HUES48 (cell line): Measurements from ENCODE around the gene SPNS2.

Source experiments
- H3K27ac ChIP-seq: one replicate; pipeline ENCODE4 v1.7.0; 2013; ENCODE audit warnings: low read depth, low read length, inconsistent platforms
- H3K27me3 ChIP-seq: 2 replicates; pipeline ENCODE4 v1.6.1; 2013; ENCODE audit warnings: mild to moderate bottlenecking, low read length; ENCODE audit not compliant: control insufficient read depth, insufficient read depth
- H3K36me3 ChIP-seq: 2 replicates; pipeline ENCODE4 v1.6.1; 2013; ENCODE audit warnings: low read length; ENCODE audit not compliant: control insufficient read depth, insufficient read depth
- H3K4me1 ChIP-seq: 2 replicates; pipeline ENCODE4 v1.6.1; 2013; ENCODE audit warnings: mild to moderate bottlenecking, low read length; ENCODE audit not compliant: control insufficient read depth, insufficient read depth
- H3K4me3 ChIP-seq: 2 replicates; pipeline ENCODE4 v1.5.1; 2013; ENCODE audit warnings: mild to moderate bottlenecking, low read depth, low read length
- H3K9ac ChIP-seq: 2 replicates; pipeline ENCODE4 v1.6.1; 2013; ENCODE audit warnings: mild to moderate bottlenecking, low read depth, low read length, moderate library complexity
- H3K9me3 ChIP-seq: 2 replicates; pipeline ENCODE4 v1.6.1; 2013; ENCODE audit warnings: low read length; ENCODE audit not compliant: control insufficient read depth, insufficient read depth

SPNS2 gene

GRCh38 chr17:4542003-4542725 is 43.5 kb downstream of the SPNS2 start:
- Histone ChIP-seq H3K9me3 (no peaks in the 10 kb centered on the region), H3K4me1 (no peaks in the 10 kb centered on the region), H3K4me3 (no peak overlapping the region), H3K36me3 (peaks cover 95% of the 10 kb centered on the region), H3K9ac (no peak overlapping the region), H3K27ac (no peak overlapping the region), H3K27me3 (no peaks in the 10 kb centered on the region)

- H3K4me1 ChIP-seq, result no peaks in the 10 kb centered on the region
- H3K27me3 ChIP-seq, result no peaks in the 10 kb centered on the region
- H3K9me3 ChIP-seq, result no peaks in the 10 kb centered on the region
- H3K36me3 ChIP-seq, result peaks cover 96% of the 10 kb centered on the region
- H3K27ac ChIP-seq, result no peak overlapping the region
- no peak overlapping the region for H3K9ac ChIP-seq
- H3K4me3 ChIP-seq, result no peak overlapping the region
Measured at GRCh38 chr17:4542726-4543191, 44.1 kb downstream of the SPNS2 start.

- no peak overlapping the region for H3K4me3 ChIP-seq
Measured at GRCh38 chr17:4543557-4544026, 44.9 kb downstream of the SPNS2 start.

GRCh38 chr17:4544135-4544950 is 45.7 kb downstream of the SPNS2 start:
- Histone ChIP-seq H3K27me3 (no peaks in the 10 kb centered on the region), H3K9me3 (no peaks in the 10 kb centered on the region), H3K9ac (no peak overlapping the region), H3K27ac (no peak overlapping the region), H3K36me3 (peaks cover 96% of the 10 kb centered on the region), H3K4me3 (no peak overlapping the region), H3K4me1 (no peaks in the 10 kb centered on the region)

More at GRCh38 chr17:4543557-4544026, 44.9 kb downstream of the SPNS2 start:
- Histone ChIP-seq H3K36me3 (peaks cover 96% of the 10 kb centered on the region), H3K27me3 (no peaks in the 10 kb centered on the region), H3K27ac (no peak overlapping the region), H3K9me3 (no peaks in the 10 kb centered on the region), H3K4me1 (no peaks in the 10 kb centered on the region), H3K9ac (no peak overlapping the region)

GRCh38 chr17:4544951-4545216 is 46.2 kb downstream of the SPNS2 start:
- H3K4me1 ChIP-seq, result no peaks in the 10 kb centered on the region
- no peak overlapping the region for H3K27ac ChIP-seq
- no peaks in the 10 kb centered on the region for H3K9me3 ChIP-seq
- H3K4me3 ChIP-seq, result no peak overlapping the region
- no peaks in the 10 kb centered on the region for H3K27me3 ChIP-seq
- peaks cover 96% of the 10 kb centered on the region for H3K36me3 ChIP-seq
- no peak overlapping the region for H3K9ac ChIP-seq

- no peak overlapping the region for H3K9ac ChIP-seq
- peaks cover 96% of the 10 kb centered on the region for H3K36me3 ChIP-seq
- no peak overlapping the region for H3K27ac ChIP-seq
Measured at GRCh38 chr17:4545217-4545951, 46.7 kb downstream of the SPNS2 start.

GRCh38 chr17:4547118-4547906 is 48.6 kb downstream of the SPNS2 start:
- Histone ChIP-seq H3K36me3 (peaks cover 95% of the 10 kb centered on the region), H3K4me3 (no peak overlapping the region)

More at GRCh38 chr17:4545217-4545951, 46.7 kb downstream of the SPNS2 start:
- no peaks in the 10 kb centered on the region for H3K4me1 ChIP-seq
- no peaks in the 10 kb centered on the region for H3K9me3 ChIP-seq
- H3K27me3 ChIP-seq, result no peaks in the 10 kb centered on the region
- no peak overlapping the region for H3K4me3 ChIP-seq

GRCh38 chr17:4548061-4548461 is 49.4 kb downstream of the SPNS2 start:
- Histone ChIP-seq H3K9ac (no peak overlapping the region), H3K4me1 (no peaks in the 10 kb centered on the region), H3K27me3 (no peaks in the 10 kb centered on the region), H3K4me3 (no peak overlapping the region), H3K9me3 (no peaks in the 10 kb centered on the region), H3K27ac (no peak overlapping the region), H3K36me3 (peaks cover 95% of the 10 kb centered on the region)

More at GRCh38 chr17:4547118-4547906, 48.6 kb downstream of the SPNS2 start:
- Histone ChIP-seq H3K4me1 (no peaks in the 10 kb centered on the region), H3K27ac (no peak overlapping the region), H3K27me3 (no peaks in the 10 kb centered on the region), H3K9me3 (no peaks in the 10 kb centered on the region), H3K9ac (no peak overlapping the region)

GRCh38 chr17:4548721-4549531 is 50.2 kb downstream of the SPNS2 start:
- H3K36me3 ChIP-seq, result peaks cover 95% of the 10 kb centered on the region
- no peak overlapping the region for H3K27ac ChIP-seq
- no peaks in the 10 kb centered on the region for H3K9me3 ChIP-seq
- H3K4me1 ChIP-seq, result no peaks in the 10 kb centered on the region
- H3K9ac ChIP-seq, result no peak overlapping the region
- H3K27me3 ChIP-seq, result no peaks in the 10 kb centered on the region
- H3K4me3 ChIP-seq, result no peak overlapping the region
